Transverse colon (tissue), 3 donors: ENCODE measurements around the gene NKAIN2.

ENCODE experiments used
- CTCF ChIP-seq, 5 experiments: fragments of 200-600 bp in 3 of 5; fragments of 450-650 bp in 2 of 5; sonication (generic) in 3 of 5; IDR thresholded peaks; 1 replicate in 2 of 5; 2 replicates in 3 of 5; pipeline ENCODE4 v1.5.1; 2016 to 2017; ENCODE audit warnings: antibody characterized with exemption in 5 of 5, inconsistent platforms in 3 of 5, mild to moderate bottlenecking in 2 of 5, moderate library complexity in 1 of 5
- POLR2A ChIP-seq: fragments of 450-650 bp; IDR thresholded peaks from one replicate; pipeline ENCODE4 v1.6.1; 2016; ENCODE audit warnings: antibody characterized with exemption, mild to moderate bottlenecking, moderate library complexity

DNA sequence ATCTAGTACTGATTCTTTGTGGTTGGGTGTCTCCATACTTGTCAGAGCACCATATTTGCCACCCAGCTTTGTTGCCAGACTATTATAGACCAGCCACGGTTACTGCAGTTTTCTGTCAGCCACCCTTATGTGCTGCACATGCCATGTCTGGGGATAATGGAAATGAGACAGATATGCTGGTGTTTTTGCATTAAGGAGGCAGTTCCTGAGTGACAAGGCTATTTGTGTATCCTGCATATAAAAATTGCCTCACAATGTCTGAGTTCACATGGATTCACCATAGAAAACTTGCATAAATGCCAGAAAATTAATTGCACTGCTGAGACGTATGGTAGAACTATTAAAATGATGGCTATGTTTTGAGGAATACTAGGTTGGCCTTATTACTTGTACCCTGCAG lies 51.8 kb downstream of the NKAIN2 start:
- TF ChIP-seq CTCF (IDR thresholded peaks at IDR 0.05), result no peak
- TF ChIP-seq POLR2A, result no peak
